AG09319 (cell line): ENCODE data around the gene BORCS8.

Experiments
- DNase-seq: peaks from one replicate; pipeline ENCODE4 v3.0.0-alpha.2; 2010; ENCODE audit warnings: low read depth; ENCODE audit errors: extremely low read depth
- CTCF ChIP-seq: IDR thresholded peaks from 2 replicates; pipeline ENCODE4 v1.5.1; 2011; ENCODE audit warnings: low read depth, mild to moderate bottlenecking, inconsistent platforms, low read length, moderate library complexity

BORCS8 gene

DNA sequence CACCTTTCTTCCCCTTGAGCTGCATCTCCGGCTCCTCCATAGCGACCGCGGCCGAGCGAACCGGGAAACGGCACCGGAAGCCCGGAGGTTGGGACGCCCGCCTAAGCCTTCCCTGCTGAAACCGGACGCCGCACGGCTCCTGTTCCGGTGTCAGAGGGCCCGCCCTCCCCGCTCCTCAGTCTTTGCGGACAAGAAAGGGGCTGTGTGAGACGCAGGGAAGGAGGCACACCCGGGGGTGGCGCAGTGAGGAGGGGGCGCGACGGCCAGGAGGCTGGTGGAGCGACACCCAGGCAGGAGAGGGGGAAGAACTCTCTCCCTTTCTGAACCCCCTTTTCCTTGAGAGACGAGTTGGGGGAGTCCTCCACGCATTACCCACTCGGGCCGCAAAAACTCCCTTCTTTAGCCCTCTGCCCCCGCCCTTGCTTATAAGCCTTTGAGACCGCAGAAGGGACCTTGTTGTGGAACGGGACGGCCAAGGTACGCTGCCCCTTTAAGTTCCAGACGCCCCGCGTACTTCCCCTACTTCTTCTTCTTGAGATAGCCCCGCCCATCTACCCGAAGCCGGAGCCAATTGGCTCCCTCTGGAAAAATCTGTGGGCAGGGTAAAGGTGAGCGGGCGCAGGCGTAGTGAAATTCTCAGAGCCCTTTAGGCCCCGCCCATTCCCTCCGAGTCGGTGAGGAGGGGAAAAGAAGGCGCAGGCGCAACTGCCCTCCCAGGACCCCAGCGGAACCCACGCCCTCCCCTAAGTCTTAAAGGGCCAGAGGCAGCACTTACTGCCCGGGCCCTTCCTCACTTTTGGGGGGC, at the start of gene BORCS8, which contains the start of gene RFXANK:
Gene BORCS8 (minus strand): TSS at position 75 of the 805 bp plus-strand sequence. CDS start 35 bp downstream, at position 40.
Gene RFXANK (plus strand): TSS at position 181 of the 805 bp plus-strand sequence. CDS start 1,689 bp downstream, outside the sequence.
- no peak for TF ChIP-seq CTCF
- peak; percentile 97 for DNase-seq

GRCh38 chr19:19240476-19240875, 48.5 kb upstream of the BORCS8 start:
- TF ChIP-seq CTCF, result no peak
- no peak for DNase-seq

DNA sequence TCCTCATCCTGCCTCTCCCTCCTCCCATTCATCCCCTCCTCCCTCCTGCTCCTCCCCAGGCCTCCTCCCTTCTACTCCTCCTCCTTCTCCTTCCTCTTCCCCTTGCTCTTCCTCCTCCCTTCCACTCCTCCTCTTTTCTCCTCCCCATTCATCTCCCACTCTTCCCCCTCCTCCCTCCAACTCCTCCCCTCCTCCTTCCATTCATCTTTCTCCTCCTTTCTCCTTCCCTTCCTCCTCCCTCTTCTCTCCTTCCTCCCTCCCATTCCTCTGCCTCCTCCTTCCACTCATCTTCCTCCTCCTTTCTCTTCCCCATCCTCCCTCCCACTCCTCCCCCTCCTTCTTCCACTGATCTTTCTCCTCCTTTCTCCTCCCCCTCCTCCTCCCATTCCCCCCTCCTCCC, 47.7 kb upstream of the BORCS8 start:
- no peak for DNase-seq
- TF ChIP-seq CTCF, result no peak

- TF ChIP-seq CTCF, result no peak
- no peak for DNase-seq
Measured at GRCh38 chr19:19238126-19238894, 46.4 kb upstream of the BORCS8 start.

GRCh38 chr19:19236173-19236572, 44.2 kb upstream of the BORCS8 start:
- TF ChIP-seq CTCF, result no peak
- DNase-seq, result no peak

GRCh38 chr19:19234220-19234816, 42.4 kb upstream of the BORCS8 start:
- no peak for TF ChIP-seq CTCF
- no peak for DNase-seq
